ENCODE results near the gene AKT2.
"Not testable (repeated sequence)": the region's sequence is repeated elsewhere in the genome, so short reads cannot be mapped to it uniquely, and the experiment has no call there.

AKT2 gene

DNA sequence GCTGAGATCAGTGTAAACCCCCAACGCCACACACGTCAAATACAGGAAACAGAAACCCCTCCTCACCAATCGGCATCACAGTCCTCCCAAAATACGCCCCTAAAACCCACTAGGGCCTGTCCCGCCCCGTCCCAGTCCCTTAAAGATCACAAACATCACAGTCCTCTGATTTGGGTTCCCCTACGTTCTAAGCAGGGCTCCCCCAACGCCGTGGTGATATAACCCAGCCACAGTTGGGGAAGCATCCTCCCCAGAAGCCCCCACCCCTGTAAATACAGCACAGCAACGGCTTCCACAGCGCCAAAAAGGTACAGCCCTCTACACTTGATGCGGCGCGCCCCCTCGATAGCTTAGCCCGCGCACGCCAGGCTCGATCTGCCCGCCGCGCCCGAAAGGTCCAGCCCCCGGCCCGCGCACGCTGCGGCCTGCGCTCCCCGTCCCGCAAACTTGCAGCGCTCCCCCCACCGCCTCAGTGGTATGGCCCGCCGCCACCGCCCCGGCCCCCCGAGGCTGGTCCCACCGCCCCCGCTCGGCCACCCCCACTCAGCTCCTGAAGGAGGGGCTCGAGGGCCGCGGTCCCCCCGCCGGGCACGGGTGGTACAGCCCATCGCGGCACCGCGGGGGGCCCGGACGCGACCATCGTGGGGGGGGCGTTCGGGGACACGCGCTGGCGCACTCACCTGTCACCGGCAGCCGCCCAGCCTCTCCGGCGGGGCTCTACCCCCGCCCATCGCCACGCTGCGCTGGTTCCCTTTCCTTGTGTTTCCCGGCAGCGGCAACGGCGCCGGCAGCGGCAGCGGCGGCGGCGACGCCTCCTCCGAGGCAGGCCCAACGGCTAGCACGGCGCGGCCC, at the start of gene AKT2:
Gene AKT2, minus strand, starts transcription at position 845 of the 852 bp plus-strand sequence. CDS start 20,078 bp downstream, outside the sequence.
- peak; percentile 33 to 50 for DNase-seq (ENCODE audit: low read depth in 2 of 2)

DNA sequence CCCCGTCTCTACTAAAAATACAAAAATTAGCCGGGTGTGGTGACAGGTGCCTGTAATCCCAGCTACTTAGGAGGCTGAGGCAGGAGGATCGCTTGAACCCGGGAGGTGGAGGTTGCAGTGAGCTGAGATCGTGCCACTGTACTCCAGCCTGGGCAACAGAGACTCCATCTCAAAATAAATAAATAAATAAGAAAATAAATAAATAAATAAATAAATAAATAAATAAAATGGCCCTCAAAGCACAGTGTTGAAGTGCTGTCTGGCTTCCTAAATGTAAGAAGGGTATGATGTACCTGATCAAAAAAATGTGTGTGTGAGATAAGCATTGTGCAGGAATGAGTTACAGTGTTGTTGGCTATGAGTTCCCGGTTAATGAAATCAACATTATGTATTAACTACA, 47.9 kb upstream of the AKT2 start:
- not testable (repeated sequence) for DNase-seq (ENCODE audit: low read depth in 2 of 2)

DNA sequence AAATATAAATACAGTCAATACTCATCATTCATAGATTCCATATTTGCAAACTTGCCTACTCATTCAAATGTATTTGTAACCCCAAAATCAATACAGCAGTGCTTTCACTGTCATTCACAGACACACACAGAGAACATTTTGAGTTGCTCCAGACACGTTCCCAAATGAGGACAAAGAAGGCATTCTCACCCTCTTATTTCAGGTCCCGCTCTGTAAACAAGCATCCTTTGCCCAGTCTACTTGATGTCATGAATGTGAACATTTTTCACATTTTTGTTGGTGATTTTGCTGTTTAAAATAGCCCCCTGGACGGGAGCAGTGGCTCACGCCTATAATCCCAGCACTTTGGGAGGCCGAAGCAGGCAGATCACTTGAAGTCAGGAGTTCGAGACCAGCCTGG, 47.5 kb upstream of the AKT2 start:
- no peak for DNase-seq (ENCODE audit: low read depth in 2 of 2)

DNA sequence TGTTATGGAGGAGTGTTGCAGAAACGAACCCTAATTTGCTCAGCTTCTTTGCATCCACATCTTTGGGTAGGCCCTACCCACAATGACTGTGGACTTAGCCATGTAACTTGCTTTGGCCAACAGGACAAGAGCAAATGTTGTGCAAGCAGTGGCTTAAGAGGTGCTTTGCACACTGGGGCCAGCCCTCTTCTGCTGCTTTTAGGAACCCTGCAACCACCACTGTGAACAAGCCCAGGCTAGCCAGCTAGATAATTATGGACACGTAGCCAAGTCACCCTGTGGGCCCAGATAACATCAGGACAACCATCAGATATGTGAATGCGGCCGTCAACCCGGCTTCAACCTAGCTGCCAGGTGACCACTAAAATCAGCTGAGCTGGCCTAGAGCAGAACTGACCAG, 45.9 kb upstream of the AKT2 start:
- DNase-seq (ENCODE audit: low read depth in 2 of 2) = no peak

DNA sequence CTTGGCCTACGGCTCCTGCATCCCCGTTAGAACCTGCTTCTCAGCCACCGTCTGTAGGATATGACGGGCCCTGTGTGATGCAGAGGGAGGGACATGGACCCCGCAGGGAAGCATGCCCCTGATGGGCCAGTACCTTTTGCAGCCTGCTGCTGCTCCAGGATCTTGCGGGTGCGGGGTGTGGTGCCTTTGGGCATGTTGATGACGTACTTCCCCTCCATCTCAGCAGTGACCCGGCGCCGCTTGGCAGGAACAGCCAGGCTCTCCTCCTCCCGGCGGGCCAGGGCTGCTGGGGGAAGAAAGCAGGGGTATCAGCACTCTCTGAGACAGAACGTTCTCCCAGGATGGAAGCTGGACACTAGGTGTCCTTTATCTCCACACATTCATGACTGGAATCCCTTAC, 41.1 kb upstream of the AKT2 start:
- no peak for DNase-seq (ENCODE audit: low read depth in 2 of 2)

DNA sequence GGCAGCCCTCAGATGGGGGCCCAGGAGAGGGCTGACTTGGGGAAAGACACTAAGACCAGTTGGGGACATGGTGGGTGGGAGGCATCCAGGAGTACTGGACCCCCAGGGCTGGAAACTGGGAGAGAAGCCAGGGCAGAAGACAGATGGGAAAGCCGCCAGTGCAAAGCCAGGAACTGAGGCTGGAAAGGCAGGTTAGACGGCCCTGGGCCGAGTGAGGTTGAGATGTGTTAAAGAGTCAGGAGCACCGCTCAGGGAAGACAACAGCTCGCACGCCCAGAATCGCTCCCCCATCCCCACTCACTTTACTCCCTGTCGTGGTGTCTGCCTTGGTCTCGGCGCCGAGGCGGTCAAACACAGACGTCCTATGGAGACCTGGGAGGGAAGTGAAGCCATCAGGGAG, 38.6 kb upstream of the AKT2 start:
- no peak for DNase-seq (ENCODE audit: low read depth in 2 of 2)

DNA sequence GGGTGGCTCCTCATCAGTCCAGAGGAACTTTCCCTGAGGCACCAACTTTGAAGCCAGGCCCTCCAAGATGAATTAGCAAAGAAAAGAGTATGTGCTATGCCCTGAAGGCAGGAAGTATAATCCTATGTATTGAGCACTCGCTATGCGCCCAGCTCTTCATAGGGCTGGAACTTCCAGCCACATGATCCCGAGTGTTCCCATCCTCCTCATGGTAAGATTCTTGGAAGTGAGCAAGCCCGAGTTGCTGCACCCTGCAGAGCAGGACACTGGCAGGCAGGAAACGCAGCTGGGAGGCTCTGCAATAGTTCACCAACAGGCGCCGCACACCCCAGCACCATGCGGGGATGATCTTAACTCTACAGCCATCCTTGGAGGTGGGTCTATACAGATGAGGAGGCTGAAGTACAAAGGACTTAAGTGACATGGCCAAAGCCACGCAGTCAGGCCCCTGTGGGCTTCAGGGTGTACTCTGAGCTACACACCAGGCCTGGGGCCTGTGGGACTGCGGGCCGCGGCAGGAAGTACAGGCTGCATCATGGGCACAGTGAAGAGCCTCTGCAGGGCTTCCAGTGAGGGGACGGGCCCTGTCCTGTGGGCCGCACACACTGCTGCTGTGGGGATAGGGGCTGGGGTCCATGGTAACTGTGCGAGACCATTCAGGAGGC, 37.9 kb upstream of the AKT2 start:
- DNase-seq (ENCODE audit: low read depth in 2 of 2) = no peak

DNA sequence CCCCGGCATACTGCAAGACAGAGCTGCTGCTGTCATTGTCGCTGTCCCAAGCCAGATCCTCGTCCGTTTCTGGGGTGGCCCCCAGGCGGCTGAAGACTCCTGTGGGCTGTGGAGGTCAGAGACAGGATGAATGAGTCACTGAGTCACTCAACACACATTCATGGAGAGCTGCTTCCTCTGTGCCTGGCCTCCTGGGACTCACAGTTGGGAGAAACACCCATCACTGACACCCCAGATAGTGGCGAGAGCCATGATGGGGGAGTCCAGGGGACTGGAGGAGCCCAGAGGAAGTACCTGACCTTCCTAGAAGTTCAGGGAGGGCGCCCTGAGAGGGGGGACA, 37.1 kb upstream of the AKT2 start:
- no peak for DNase-seq (ENCODE audit: low read depth in 2 of 2)

DNA sequence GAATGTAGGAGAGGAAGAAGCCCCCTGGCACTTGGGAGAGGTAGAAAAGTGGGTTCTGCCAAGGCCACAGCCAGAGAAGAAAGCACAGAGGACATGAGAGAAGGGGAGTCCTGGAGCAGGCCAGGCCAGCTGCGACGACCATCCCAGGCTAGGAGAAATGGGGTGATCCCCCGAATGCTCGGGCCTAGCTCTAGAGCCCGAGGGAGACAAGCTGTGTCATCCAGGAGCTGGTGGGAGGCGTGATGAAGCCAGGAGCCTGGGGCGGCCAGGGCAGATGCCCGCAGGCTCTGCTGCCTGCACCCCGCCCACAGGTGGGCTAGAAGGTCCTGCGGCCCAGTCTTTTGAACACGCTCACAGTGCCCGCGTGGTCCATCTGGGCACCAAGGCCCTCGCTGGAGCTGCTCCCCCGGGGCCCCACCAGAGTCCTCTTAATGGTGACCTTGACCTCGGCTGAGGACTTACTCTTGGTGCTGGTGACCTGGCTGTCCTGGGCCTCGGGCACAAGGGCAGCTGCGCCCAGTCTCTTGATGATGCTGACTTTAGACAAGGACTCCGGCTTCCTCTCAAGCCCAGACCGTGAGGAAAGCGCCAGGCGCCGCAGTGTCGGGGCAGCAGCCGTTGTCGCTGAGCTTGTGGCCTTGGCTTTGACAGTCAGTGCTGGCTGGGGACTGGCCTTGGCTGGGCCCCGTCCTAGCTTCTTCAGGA, 36.6 kb upstream of the AKT2 start:
- no peak for DNase-seq (ENCODE audit: low read depth in 2 of 2)

DNA sequence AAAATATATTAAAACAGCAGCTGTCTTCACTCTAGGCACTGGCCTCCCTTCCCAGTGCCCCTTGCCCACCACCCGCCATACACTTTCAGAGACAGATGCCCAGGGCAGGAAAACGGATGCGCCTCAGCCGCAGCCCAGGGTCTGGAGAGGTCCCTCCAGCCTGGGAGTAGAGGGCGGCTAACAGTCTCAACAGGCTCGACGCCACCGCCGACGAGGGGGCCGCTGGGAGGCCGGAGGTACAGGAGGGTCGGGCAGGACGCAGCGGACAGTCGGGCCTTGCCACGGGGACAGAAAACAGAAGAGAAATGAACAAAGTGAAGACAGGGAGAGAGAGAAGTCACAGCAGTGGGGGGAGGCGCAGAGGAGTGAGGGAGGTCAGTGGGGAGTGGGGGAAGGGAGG, 35.9 kb upstream of the AKT2 start:
- no peak for DNase-seq (ENCODE audit: low read depth in 2 of 2)

DNA sequence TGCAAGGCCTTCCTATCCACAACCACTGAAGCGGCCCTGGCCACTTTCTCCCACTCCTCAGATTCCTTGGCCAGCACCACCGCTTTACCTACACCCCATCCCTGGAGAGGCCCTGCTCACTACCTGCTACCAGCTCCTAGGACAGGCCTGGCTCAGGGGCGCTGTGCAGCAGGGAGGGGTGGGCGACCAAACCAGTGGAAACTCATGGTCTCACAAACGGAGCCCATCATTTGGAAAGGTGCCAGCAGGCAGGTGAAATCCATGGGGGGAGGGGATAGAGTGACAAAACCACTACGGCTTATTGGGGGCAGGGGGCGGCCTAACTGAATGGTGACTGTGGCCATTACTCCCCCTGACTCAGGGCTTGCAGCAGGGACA, 35.4 kb upstream of the AKT2 start:
- no peak for DNase-seq (ENCODE audit: low read depth in 2 of 2)

DNA sequence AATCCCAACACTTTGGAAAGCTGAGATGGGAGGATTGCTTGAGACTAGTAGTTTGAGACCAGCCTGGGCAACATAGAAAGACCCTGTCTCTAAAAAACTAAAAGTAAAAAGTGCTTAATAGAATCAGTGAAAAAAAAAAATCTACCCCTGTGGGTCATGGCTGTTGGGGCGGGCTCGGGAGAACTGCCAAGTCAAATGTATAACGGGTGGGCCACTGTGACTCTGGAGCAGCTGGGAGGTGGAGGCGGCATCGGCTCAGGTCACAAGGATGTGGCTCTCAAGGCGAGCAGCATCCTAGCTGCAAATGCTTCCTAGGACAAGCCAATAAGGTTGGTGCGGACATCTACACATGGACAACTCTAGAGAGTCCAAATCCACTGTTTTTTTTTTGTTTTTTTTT, 32.2 kb upstream of the AKT2 start:
- no peak for DNase-seq (ENCODE audit: low read depth in 2 of 2)

DNA sequence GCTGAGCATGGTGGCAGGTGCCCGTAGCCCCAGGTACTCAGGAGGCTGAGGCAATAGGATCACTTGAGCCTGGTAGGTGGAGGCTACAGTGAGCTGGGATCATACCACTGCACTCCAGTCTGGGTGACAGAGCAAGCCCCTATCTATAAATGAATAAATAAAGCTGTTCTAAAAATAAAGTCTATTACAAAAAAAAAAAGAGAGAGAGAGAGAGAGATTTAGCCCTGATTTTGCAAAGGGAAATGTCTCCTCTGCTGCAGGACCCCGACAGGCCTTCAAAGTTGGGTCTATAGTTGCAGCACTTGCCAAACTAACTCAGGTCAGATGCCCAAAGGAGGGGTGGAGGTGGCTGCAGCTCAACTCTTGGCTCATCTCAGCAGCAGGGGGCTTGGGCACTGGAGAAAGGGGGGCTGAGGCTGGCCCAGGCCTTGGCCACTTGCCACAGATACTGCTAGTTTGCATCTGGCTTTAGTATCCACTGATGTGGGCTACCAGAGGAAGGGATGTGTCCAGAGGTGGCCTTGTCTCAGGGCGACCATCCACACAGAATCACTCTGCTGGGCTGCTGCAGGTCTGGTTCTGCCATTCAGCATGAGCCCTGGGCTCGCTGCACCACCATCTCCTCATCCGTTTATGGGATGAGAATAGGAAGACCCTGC, 30.8 kb upstream of the AKT2 start:
- DNase-seq (ENCODE audit: low read depth in 2 of 2) = no peak

DNA sequence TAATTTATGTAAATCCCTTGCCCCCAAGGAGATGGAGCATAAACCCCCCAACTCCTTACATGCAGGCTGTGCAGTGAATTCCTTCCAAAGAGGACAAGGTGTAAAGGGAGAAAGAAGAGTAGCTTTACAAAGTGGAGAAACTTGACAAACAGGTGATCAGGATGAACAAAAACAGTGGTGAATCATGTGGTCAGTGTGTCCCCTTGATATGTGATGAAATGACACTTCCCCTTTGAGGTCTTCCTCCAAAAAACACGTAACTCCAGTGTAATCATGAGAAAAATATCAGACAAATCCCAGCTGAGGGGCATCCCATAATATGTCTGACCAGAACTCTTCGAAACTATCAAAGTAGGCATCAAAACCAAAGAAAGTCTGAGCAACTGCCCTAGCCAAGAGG, 29.5 kb upstream of the AKT2 start:
- DNase-seq (ENCODE audit: low read depth in 2 of 2) = no peak

DNA sequence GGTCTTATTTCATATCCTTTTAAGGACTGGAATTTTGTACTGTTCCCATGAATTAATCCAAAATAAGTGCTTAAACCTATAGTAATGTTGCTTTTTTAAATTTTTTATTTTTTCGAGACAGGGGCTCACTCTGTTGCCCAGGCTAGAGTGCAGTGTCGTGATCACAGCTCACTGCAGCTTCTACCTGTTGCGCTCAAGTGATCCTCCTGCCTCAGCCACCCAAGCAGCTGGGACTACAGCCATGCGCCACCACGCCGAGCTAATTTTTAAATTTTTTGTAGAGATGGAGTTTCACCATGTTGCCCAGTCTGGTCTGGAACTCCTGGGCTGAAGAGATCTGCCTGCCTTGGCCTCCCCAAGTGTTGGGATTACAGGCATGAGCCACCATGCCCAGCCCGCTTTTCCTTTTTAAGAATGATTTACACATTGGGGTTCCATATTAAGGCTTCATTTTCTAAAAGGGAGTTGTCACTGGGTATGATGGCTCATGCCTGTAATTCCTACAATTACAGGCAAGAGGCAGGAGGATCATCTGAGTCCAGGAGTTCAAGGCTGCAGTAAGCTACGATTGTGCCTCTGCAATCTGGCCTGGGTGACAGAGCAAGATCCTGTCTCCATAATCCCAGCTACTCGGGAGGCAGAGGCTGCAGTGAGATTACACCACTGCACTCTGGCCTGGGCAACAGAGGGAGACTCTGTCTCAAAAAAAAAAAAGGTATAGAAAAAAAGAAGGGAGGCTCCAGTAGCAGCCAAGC, 28.3 kb upstream of the AKT2 start:
- no peak for DNase-seq (ENCODE audit: low read depth in 2 of 2)

DNA sequence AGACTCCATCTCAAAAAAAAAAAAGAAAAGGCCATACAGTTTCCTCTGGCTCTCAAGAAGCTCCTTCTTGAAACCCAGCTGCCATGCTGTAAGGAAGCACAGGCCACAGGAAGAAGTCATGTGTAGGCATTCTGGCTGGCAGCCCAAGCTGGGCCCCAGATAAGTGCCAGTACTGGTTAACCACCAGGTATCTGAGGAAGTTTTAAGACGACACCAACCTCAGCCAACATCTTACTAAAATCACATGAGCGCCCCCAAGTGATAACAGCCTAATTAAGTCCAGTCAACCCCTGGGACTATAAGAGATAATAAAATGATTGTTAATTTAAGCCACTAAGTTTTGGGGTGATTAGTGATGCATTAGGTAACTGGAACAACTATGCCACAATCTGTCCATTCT, 27.4 kb upstream of the AKT2 start:
- no peak for DNase-seq (ENCODE audit: low read depth in 2 of 2)

DNA sequence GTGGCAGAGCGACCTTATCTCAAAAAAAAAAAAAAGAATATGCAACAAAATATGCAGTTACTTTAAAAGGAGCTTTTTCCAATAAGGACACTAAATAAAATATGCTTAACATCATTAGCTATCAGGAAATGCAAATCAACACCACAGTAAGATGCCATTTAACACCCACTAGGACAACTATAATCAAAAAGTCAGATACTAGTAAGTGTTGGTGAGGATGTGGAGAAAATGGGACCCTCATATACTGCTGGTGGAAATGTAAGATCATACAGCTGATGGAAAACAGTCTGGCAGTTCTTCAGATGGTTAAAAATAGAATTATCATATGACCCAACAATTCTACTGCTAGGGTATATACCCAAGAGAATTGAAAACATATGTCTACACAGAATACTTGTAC, 24.5 kb upstream of the AKT2 start:
- no peak for DNase-seq (ENCODE audit: low read depth in 2 of 2)

DNA sequence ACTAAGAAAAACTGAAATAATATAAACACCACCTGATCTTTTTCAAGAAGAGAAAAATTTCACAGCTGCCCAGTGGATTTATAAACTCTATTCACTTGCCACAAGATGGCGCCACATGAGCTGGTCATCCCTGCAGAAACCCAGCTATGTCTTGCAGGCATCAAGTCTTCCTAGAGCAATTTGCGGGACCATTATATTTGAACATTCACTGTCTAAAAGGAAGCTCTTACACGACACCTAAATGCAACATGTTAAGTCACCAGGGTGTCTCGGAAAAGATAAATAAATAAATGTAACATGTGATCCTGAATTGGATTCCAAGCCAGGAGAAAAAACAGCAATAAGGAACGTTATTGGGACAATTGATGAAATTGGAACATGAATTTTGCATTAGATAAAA, 20.3 kb upstream of the AKT2 start:
- DNase-seq (ENCODE audit: low read depth in 2 of 2) = peak; percentile 37 to 66

DNA sequence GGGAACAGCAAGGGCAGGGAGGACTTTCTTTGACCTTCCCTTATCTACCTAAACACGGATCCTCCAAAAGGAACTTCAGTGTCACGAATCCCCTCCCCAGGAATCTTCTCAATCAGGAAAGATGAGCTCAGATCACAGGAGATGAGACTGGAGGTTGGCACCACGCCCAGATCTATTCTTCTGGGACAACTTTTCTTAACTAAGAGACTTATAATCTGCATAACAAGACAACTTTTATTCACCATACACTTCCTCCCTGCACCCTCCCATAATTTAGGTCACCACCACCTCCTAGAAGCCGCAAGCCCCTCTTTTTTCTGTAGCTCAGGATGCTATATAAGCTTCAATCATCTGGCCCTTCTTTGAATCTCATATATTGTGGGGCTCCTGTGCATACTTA, 19.2 kb upstream of the AKT2 start:
- no peak for DNase-seq (ENCODE audit: low read depth in 2 of 2)

DNA sequence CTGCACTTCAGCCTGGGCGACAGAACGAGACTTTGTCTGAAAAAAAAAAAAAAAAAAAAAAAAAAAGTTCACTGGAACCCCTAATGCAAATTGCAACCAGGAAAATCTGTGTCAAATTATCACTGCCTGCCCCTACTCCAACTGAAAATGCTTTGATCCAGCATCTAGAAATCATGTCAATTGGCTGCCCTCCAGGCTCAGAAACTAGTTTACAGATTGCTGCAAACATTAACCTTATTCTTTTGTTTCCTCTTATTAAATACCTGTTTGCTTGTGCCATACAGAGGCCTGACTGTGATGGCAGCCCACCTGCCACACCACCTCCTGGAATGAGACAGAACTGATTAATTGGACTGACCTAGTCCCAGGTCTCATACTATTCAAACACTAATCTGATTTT, 18.6 kb upstream of the AKT2 start:
- DNase-seq (ENCODE audit: low read depth in 2 of 2) = no peak

DNA sequence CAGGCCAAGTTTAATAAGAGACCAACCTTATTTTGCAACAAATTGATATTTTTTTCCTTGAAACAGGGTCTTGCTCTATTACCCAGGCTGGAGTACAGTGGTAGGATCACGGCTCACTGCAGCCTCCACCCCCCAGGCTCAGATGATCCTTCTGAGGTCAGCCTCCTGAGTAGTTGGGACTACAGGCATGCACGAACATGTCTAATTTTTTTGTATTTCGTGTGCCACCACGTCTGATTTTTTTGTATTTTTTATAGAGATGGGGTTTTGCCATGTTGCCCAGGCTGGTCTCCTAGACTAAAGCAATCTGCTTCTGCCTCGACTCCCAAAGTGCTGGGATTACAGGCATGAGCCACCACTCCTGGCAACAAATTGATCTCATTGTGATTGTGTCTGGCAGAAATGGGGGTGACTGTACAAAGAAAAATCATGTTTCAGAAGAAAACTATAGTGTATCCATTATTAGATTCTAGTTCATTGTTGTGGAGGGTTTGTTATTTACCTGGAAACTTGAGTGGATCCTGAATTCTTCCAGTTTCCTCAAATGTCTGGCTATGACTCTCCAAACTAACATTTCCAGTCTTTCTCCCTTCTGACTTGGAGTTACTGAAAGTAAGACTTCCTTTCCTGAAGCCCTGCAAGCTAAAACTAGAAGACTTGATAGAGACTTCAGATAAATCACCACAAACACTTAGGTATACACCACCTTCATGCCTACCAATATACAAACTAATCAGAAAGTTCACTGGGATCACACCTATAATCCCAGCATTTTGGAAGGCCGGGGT, 17.3 kb upstream of the AKT2 start:
- DNase-seq (ENCODE audit: low read depth in 2 of 2) = no peak
